CD4-positive, alpha-beta T cell (primary cell): Measurements from ENCODE around the gene CYB5R3. TPM values are rescaled to one million over a fixed set of nuclear protein-coding genes. Genes with fewer than 3 reads are reported as not detected.

Experiments
- ATAC-seq: fragments of 200-7000 bp; cut with Tn5 transposase; one replicate; pipeline ENCODE4 v1.10.0; 2022; ENCODE audit warnings: mild to moderate bottlenecking; ENCODE audit not compliant: poor library complexity
- CTCF ChIA-PET: fragments of 350-600 bp; sonication (Branson Sonifier 250); formaldehyde crosslinking; loops from one replicate; lab custom pipeline; 2021; ENCODE audit warnings: antibody characterized with exemption, inconsistent platforms; lab: Charles Lee
- POLR2A ChIA-PET: fragments of 350-600 bp; sonication (Branson Sonifier 250); formaldehyde crosslinking; loops from one replicate; lab custom pipeline; 2021; ENCODE audit warnings: antibody characterized with exemption, inconsistent platforms; lab: Charles Lee
- DNase-seq, 14 experiments: peaks; one replicate each; pipeline ENCODE4 v3.0.0-alpha.2; 2013 to 2020; ENCODE audit warnings: mixed read lengths in 2 of 14
- H3K27ac ChIP-seq, 2 donors: one replicate each; pipeline versions ENCODE4 v1.5.1 to v1.7.0; 2013; ENCODE audit warnings: low read length in 2 of 2, low read depth in 1 of 2, mild to moderate bottlenecking in 1 of 2
- H3K27me3 ChIP-seq, 2 experiments: 1 replicate in 1 of 2; 2 replicates in 1 of 2; pipeline versions ENCODE4 v1.6.1 to v1.7.0; 2013; ENCODE audit warnings: low read length in 2 of 2, control low read depth in 1 of 2, mild to moderate bottlenecking in 1 of 2, moderate library complexity in 1 of 2; ENCODE audit not compliant: insufficient read depth in 2 of 2, control insufficient read depth in 1 of 2
- H3K36me3 ChIP-seq: one replicate; pipeline ENCODE4 v1.6.1; 2013; ENCODE audit warnings: low read length, control low read depth; ENCODE audit not compliant: insufficient read depth
- H3K4me1 ChIP-seq: one replicate; pipeline ENCODE4 v1.6.1; 2013; ENCODE audit warnings: low read length, control low read depth; ENCODE audit not compliant: insufficient read depth
- H3K4me3 ChIP-seq: one replicate; pipeline ENCODE4 v1.5.1; 2013; ENCODE audit warnings: mild to moderate bottlenecking, low read length, moderate library complexity
- H3K9me3 ChIP-seq, 2 experiments: 1 replicate in 1 of 2; 2 replicates in 1 of 2; pipeline versions ENCODE4 v1.6.1 to v1.7.0; 2013; ENCODE audit warnings: low read length in 2 of 2, mild to moderate bottlenecking in 2 of 2, control low read depth in 1 of 2, moderate library complexity in 1 of 2; ENCODE audit not compliant: control insufficient read depth in 1 of 2, insufficient read depth in 1 of 2
- H3K27ac Mint-ChIP-seq: one replicate; pipeline ENCODE4 v1.8.0; 2020; ENCODE audit warnings: mixed read lengths
- H3K27me3 Mint-ChIP-seq: one replicate; pipeline ENCODE4 v1.8.0; 2021; ENCODE audit warnings: mixed read lengths
- H3K36me3 Mint-ChIP-seq: one replicate; pipeline ENCODE4 v1.8.0; 2021; ENCODE audit warnings: low read depth, mixed read lengths
- H3K4me1 Mint-ChIP-seq: one replicate; pipeline ENCODE4 v1.8.0; 2021; ENCODE audit warnings: low read depth, mixed read lengths
- H3K4me3 Mint-ChIP-seq: one replicate; pipeline ENCODE4 v1.8.0; 2020; ENCODE audit warnings: mild to moderate bottlenecking, mixed read lengths
- H3K9me3 Mint-ChIP-seq: one replicate; pipeline ENCODE4 v1.8.0; 2020; ENCODE audit warnings: mixed read lengths
- CTCF ChIP-seq: fragments of 200-600 bp; IDR thresholded peaks from one replicate; pipeline ENCODE4 v1.8.0; 2022; ENCODE audit warnings: antibody characterized with exemption, mild to moderate bottlenecking
- intact Hi-C, 2 experiments: fragments of 100-400 bp; cut with DNase I in 1 of 2; cut with micrococcal nuclease in 1 of 2; formaldehyde crosslinking; loops; one replicate each; pipeline versions ENCODE4 v1.15.1 to v1.9.0; 2023 to 2025; cut with DNase I, micrococcal nuclease
- total RNA-seq, 174 experiments: library from RNA in 2 of 174; stranded (reverse) in 2 of 174; gene quantifications; one replicate each; pipeline ENCODE4 v1.2.3 and lab custom pipeline; 2021 to 2026

Gene CYB5R3
- total RNA-seq, 2 experiments from 2014 or later: 39.8 to 41.2 TPM

- CTCF ChIA-PET: no interaction called here
- no peaks in the 10 kb centered on the region for H3K27me3 Mint-ChIP-seq
These were observed 23.8 kb downstream of the CYB5R3 start for GRCh38 chr22:42625416-42625815.

GRCh38 chr22:42624551-42625106, 24.6 kb downstream of the CYB5R3 start:
- Histone ChIP-seq H3K27me3 (no peaks in the 10 kb centered on the region), H3K27ac (no peak overlapping the region), H3K4me3 (no peak overlapping the region), H3K4me1 (peaks cover 3% of the 10 kb centered on the region), H3K36me3 (peaks cover 44% of the 10 kb centered on the region), H3K9me3 (no peaks in the 10 kb centered on the region)
- CTCF ChIA-PET: no interaction called here
- POLR2A ChIA-PET: interaction anchor here (1.5 kb wide), 1 partner anchor 10 kb away, joined by 5 read pairs; the partner anchor contains the start of gene POLDIP3
- intact Hi-C loops: no loop called here
- no peaks in the 10 kb centered on the region for H3K27me3 Mint-ChIP-seq
- no peak overlapping the region for H3K4me3 Mint-ChIP-seq
- ATAC-seq (no peak), DNase-seq (peak in 1 of 14 experiments; percentile 13)
- H3K36me3 Mint-ChIP-seq: peaks cover 45% of the 10 kb centered on the region
- H3K27ac Mint-ChIP-seq: no peak overlapping the region
- no peak for TF ChIP-seq CTCF
- H3K4me1 Mint-ChIP-seq: peaks cover 6% of the 10 kb centered on the region
- no peaks in the 10 kb centered on the region for H3K9me3 Mint-ChIP-seq

More at GRCh38 chr22:42625416-42625815, 23.8 kb downstream of the CYB5R3 start:
- H3K4me3 Mint-ChIP-seq: no peak overlapping the region
- intact Hi-C loops: no loop called here
- H3K4me1 Mint-ChIP-seq: peaks cover 6% of the 10 kb centered on the region
- POLR2A ChIA-PET: no interaction called here
- no peak for TF ChIP-seq CTCF
- Histone ChIP-seq H3K4me1 (peaks cover 3% of the 10 kb centered on the region), H3K27me3 (no peaks in the 10 kb centered on the region), H3K4me3 (no peak overlapping the region), H3K27ac (no peak overlapping the region), H3K9me3 (no peaks in the 10 kb centered on the region), H3K36me3 (peaks cover 45% of the 10 kb centered on the region)
- no peak for DNase-seq
- no peak overlapping the region for H3K27ac Mint-ChIP-seq
- peaks cover 50% of the 10 kb centered on the region for H3K36me3 Mint-ChIP-seq
- no peaks in the 10 kb centered on the region for H3K9me3 Mint-ChIP-seq
- ATAC-seq: no peak

- Mint-ChIP-seq H3K36me3 (peaks cover 40% of the 10 kb centered on the region), H3K27me3 (no peaks in the 10 kb centered on the region), H3K9me3 (no peaks in the 10 kb centered on the region), H3K27ac (no peak overlapping the region), H3K4me1 (peaks cover 6% of the 10 kb centered on the region), H3K4me3 (no peak overlapping the region)
- H3K36me3 ChIP-seq: peaks cover 50% of the 10 kb centered on the region
- peak in 1 of 14 experiments; percentile 14 for DNase-seq
- CTCF ChIA-PET: no interaction called here
- intact Hi-C loops: no loop called here
- no peak overlapping the region for H3K4me3 ChIP-seq
- H3K4me1 ChIP-seq: peaks cover 3% of the 10 kb centered on the region
- no peak for TF ChIP-seq CTCF
- H3K9me3 ChIP-seq: no peaks in the 10 kb centered on the region
- ATAC-seq: no peak
- H3K27ac ChIP-seq: no peak overlapping the region
- H3K27me3 ChIP-seq: no peaks in the 10 kb centered on the region
- POLR2A ChIA-PET: interaction anchor here (1.5 kb wide), 1 partner anchor 9 kb away, joined by 5 read pairs; the partner anchor contains the start of gene POLDIP3
These were observed 25.3 kb downstream of the CYB5R3 start for GRCh38 chr22:42623756-42624441.
